Fibroblast of lung (primary cell): Measurements from ENCODE around the gene GBP6. TPM values are rescaled to one million over a fixed set of nuclear protein-coding genes. Genes with fewer than 3 reads are reported as not detected.

Experiments used
- DNase-seq, 2 donors: peaks; one replicate each; pipeline versions ENCODE4 v3.0.0 to v3.0.0-alpha.2; 2010; ENCODE audit warnings: low read depth in 2 of 2
- H2AFZ ChIP-seq: 2 replicates; pipeline ENCODE4 v1.5.1; 2012; ENCODE audit warnings: low read length, control low read depth, inconsistent platforms
- H3K27ac ChIP-seq: 2 replicates; pipeline ENCODE4 v1.5.1; 2011; ENCODE audit warnings: low read length, control low read depth; ENCODE audit not compliant: insufficient read depth
- H3K27me3 ChIP-seq: 2 replicates; pipeline ENCODE4 v1.5.1; 2011; ENCODE audit warnings: mild to moderate bottlenecking, low read length; ENCODE audit not compliant: control insufficient read depth, insufficient read depth
- H3K36me3 ChIP-seq: 2 replicates; pipeline ENCODE4 v1.5.1; 2011; ENCODE audit warnings: low read length; ENCODE audit not compliant: control insufficient read depth, insufficient read depth
- H3K4me1 ChIP-seq: 2 replicates; pipeline ENCODE4 v1.5.1; 2011; ENCODE audit warnings: low read length; ENCODE audit not compliant: control insufficient read depth, insufficient read depth; ENCODE audit errors: extremely low read depth
- H3K4me2 ChIP-seq: 2 replicates; pipeline ENCODE4 v1.5.1; 2011; ENCODE audit warnings: low read length, control low read depth; ENCODE audit not compliant: insufficient read depth; ENCODE audit errors: extremely low read depth
- H3K4me3 ChIP-seq, 4 experiments: fragments of 200-600 bp in 1 of 4; sonication (generic) in 1 of 4; replicated peaks in 1 of 4; 2 replicates each; pipeline ENCODE4 v1.5.1; 2011 to 2016; ENCODE audit warnings: low read length in 4 of 4, low read depth in 3 of 4, mild to moderate bottlenecking in 3 of 4, control low read depth in 2 of 4, inconsistent platforms in 1 of 4, mixed read lengths in 1 of 4; ENCODE audit not compliant: insufficient read depth in 1 of 4; ENCODE audit errors: control extremely low read depth in 1 of 4
- H3K79me2 ChIP-seq: 2 replicates; pipeline ENCODE4 v1.5.1; 2012; ENCODE audit warnings: mild to moderate bottlenecking, low read length, inconsistent platforms; ENCODE audit not compliant: control insufficient read depth, insufficient read depth
- H3K9ac ChIP-seq: 2 replicates; pipeline ENCODE4 v1.5.1; 2011; ENCODE audit warnings: mild to moderate bottlenecking, low read length, control low read depth; ENCODE audit not compliant: insufficient read depth
- H3K9me3 ChIP-seq: 2 replicates; pipeline ENCODE4 v1.5.1; 2012; ENCODE audit warnings: low read depth, low read length; ENCODE audit not compliant: control insufficient read depth, insufficient read depth
- H4K20me1 ChIP-seq: 2 replicates; pipeline ENCODE4 v1.5.1; 2011; ENCODE audit warnings: low read length; ENCODE audit not compliant: control insufficient read depth, insufficient read depth; ENCODE audit errors: extremely low read depth
- EZH2 ChIP-seq: IDR thresholded peaks from 2 replicates; pipeline ENCODE4 v1.5.1; 2012; ENCODE audit warnings: low read length, control low read depth, mild to moderate bottlenecking; ENCODE audit errors: missing control alignments
- polyA plus RNA-seq, 2 donors: library from polyadenylated mRNA; depleted of rRNA in 1 of 2; stranded (reverse) in 1 of 2; unstranded in 1 of 2; fragments of >200 nt; gene quantifications; 2 replicates each; pipeline ENCODE4 v1.2.1, GENCODE V29; 2011 to 2012; ENCODE audit warnings: missing spikeins in 1 of 2
- total RNA-seq: library from RNA; depleted of rRNA; stranded (reverse); fragments of >200 nt; gene quantifications from 2 replicates; pipeline ENCODE4 v1.2.1, GENCODE V29; 2014
- TF ChIP-seq, protein P1 (sequence below), 2 donors: IDR thresholded peaks in 1 of 2; conservative IDR thresholded peaks in 1 of 2; 1 replicate in 1 of 2; 2 replicates in 1 of 2; pipeline ENCODE4 v1.5.1; 2011 to 2012; ENCODE audit warnings: low read length in 2 of 2, control low read depth in 1 of 2, inconsistent platforms in 1 of 2, low read depth in 1 of 2, mild to moderate bottlenecking in 1 of 2

Gene GBP6
- total and polyA plus RNA-seq, 2 donors (not counting 1 experiment from before 2014, with no cell fraction given): under 0.01 to 0.03 TPM

DNA sequence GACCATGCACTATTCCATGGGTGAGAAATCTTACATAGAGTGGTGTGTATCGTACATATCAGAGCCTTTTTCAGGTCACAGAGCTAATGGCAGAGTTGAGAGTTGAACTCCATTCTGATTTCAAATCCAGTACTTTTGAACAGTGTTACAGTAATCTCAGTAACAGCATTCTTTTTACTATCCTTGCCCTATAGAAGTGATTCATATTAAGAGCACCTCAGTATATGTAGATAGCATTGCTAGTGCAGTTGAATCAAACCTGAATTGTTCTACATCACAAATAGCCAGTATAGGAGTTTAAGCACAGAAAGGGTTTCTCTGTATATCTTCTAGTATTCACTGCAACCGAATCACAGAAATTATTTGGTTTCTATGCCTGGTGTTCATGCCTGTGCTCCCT, 11.4 kb upstream of the GBP6 start:
- TF ChIP-seq EZH2: no peak
- TF ChIP-seq, protein P1, sequence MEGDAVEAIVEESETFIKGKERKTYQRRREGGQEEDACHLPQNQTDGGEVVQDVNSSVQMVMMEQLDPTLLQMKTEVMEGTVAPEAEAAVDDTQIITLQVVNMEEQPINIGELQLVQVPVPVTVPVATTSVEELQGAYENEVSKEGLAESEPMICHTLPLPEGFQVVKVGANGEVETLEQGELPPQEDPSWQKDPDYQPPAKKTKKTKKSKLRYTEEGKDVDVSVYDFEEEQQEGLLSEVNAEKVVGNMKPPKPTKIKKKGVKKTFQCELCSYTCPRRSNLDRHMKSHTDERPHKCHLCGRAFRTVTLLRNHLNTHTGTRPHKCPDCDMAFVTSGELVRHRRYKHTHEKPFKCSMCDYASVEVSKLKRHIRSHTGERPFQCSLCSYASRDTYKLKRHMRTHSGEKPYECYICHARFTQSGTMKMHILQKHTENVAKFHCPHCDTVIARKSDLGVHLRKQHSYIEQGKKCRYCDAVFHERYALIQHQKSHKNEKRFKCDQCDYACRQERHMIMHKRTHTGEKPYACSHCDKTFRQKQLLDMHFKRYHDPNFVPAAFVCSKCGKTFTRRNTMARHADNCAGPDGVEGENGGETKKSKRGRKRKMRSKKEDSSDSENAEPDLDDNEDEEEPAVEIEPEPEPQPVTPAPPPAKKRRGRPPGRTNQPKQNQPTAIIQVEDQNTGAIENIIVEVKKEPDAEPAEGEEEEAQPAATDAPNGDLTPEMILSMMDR (conservative IDR thresholded peaks at IDR 0.05 in 1 of 2, IDR thresholded peaks at IDR 0.05 in 1 of 2; ENCODE audit: low read depth in 1 of 2, low read length in 2 of 2): no peak
- no peak for DNase-seq
- no peak overlapping the region for H3K4me3 ChIP-seq
- no peak overlapping the region for H3K27ac ChIP-seq
- H3K36me3 ChIP-seq: no peaks in the 10 kb centered on the region
- H3K4me1 ChIP-seq: no peaks in the 10 kb centered on the region
- H3K27me3 ChIP-seq: no peaks in the 10 kb centered on the region
- no peaks in the 10 kb centered on the region for H3K9me3 ChIP-seq
- H3K4me2 ChIP-seq: no peak overlapping the region
- H4K20me1 ChIP-seq: no peaks in the 10 kb centered on the region
- no peak overlapping the region for H3K9ac ChIP-seq
- H3K79me2 ChIP-seq: no peaks in the 10 kb centered on the region
- H2AFZ ChIP-seq: no peak overlapping the region

DNA sequence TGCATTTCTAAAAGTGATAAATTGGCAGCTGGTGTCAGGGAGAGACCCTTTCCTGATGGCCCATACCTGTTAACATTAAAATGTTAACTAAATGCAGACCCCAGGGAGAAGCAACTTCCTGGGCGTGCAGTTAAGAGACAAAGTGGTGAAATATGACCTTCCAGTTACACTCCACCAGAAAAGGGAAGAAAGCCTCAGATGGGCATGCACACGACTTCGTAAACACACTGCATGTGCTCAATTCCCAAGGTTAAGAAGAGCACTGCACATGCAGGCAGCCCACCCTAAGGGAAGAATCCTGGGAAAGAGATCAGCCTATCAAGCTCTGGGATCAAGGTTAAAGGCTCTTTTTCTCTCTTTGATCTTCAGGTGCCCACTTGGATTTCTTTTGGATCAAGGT, 9.7 kb upstream of the GBP6 start:
- H3K9me3 ChIP-seq: no peaks in the 10 kb centered on the region
- H3K4me3 ChIP-seq: no peak overlapping the region
- H2AFZ ChIP-seq: no peak overlapping the region
- H3K4me1 ChIP-seq: no peaks in the 10 kb centered on the region
- H3K27me3 ChIP-seq: no peaks in the 10 kb centered on the region
- DNase-seq: no peak
- TF ChIP-seq, protein P1 (conservative IDR thresholded peaks at IDR 0.05 in 1 of 2, IDR thresholded peaks at IDR 0.05 in 1 of 2; ENCODE audit: low read depth in 1 of 2, low read length in 2 of 2): no peak
- no peak for TF ChIP-seq EZH2
- H3K27ac ChIP-seq: no peak overlapping the region
- H3K36me3 ChIP-seq: no peaks in the 10 kb centered on the region
- no peak overlapping the region for H3K9ac ChIP-seq
- no peaks in the 10 kb centered on the region for H3K79me2 ChIP-seq
- no peak overlapping the region for H3K4me2 ChIP-seq
- H4K20me1 ChIP-seq: no peaks in the 10 kb centered on the region

DNA sequence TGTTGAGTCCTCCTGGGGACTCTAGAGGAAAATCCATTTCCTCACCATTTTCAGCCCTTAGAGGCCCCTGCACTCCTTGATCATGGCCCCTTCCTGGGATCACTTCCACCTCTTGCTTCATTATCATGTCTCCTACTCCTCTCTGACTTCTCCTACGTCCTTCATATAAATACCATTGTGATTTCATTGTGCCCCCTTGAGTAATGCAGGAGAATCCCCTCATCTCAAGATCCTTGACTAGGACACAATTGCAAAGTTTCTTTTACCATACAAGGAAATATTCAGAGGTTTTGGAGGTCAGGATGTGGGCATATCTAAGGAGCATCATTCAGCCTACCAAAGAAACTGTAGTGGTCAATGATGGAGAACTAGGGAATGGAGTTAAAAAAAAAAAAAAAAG, 8.8 kb upstream of the GBP6 start:
- Histone ChIP-seq H3K4me1 (no peaks in the 10 kb centered on the region), H3K9ac (no peak overlapping the region), H3K27ac (no peak overlapping the region), H2AFZ (no peak overlapping the region), H3K27me3 (no peaks in the 10 kb centered on the region), H3K4me3 (no peak overlapping the region), H3K79me2 (no peaks in the 10 kb centered on the region), H3K4me2 (no peak overlapping the region), H3K9me3 (no peaks in the 10 kb centered on the region), H3K36me3 (no peaks in the 10 kb centered on the region), H4K20me1 (no peaks in the 10 kb centered on the region)
- DNase-seq: no peak
- TF ChIP-seq EZH2: no peak
- TF ChIP-seq, protein P1 (conservative IDR thresholded peaks at IDR 0.05 in 1 of 2, IDR thresholded peaks at IDR 0.05 in 1 of 2; ENCODE audit: low read depth in 1 of 2, low read length in 2 of 2): no peak
